HEK293 (cell line): Measurements from ENCODE around the gene USP3.
A peak's percentile ranks its signal among the peaks of the same experiment; 100 is the strongest.
"Not testable (repeated sequence)": the region's sequence is repeated elsewhere in the genome, so short reads cannot be mapped to it uniquely, and the experiment has no call there.

Experiments
- CTCF ChIA-PET: fragments of 350-600 bp; formaldehyde crosslinking; extraction: SDS; loops from one replicate; lab custom pipeline; 2021; ENCODE audit warnings: antibody characterized with exemption; lab: Yijun Ruan, JAX
- POLR2A ChIA-PET: fragments of 300-600 bp; formaldehyde crosslinking; extraction: SDS; loops from one replicate; lab custom pipeline; 2020; ENCODE audit warnings: antibody characterized with exemption, inconsistent platforms; lab: Yijun Ruan, JAX
- H3K27ac ChIP-seq: fragments of 200-500 bp; sonication (Bioruptor generic); 2 replicates; pipeline ENCODE4 v1.5.1; 2014; ENCODE audit warnings: low read depth, low read length, control low read depth, inconsistent platforms; ENCODE audit errors: extremely low read depth
- H3K36me3 ChIP-seq, 2 experiments: fragments of 200-500 bp in 1 of 2; sonication (Bioruptor generic) in 1 of 2; 1 replicate in 1 of 2; 2 replicates in 1 of 2; pipeline ENCODE4 v1.5.1; 2014 to 2017; ENCODE audit warnings: inconsistent platforms in 2 of 2, low read length in 2 of 2; ENCODE audit not compliant: control insufficient read depth in 2 of 2, insufficient read depth in 1 of 2
- H3K4me1 ChIP-seq: fragments of 200-500 bp; sonication (Bioruptor generic); 2 replicates; pipeline ENCODE4 v1.5.1; 2014; ENCODE audit warnings: mild to moderate bottlenecking, low read length, inconsistent platforms; ENCODE audit not compliant: control insufficient read depth, insufficient read depth
- H3K4me3 ChIP-seq: 2 replicates; pipeline ENCODE4 v1.5.1; 2011; ENCODE audit warnings: low read depth, mild to moderate bottlenecking, control low read depth, low read length, moderate library complexity
- H3K9me3 ChIP-seq: fragments of 200-500 bp; sonication (Bioruptor generic); 2 replicates; pipeline ENCODE4 v1.5.1; 2014; ENCODE audit warnings: low read depth, low read length, inconsistent platforms; ENCODE audit not compliant: control insufficient read depth, insufficient read depth
- EGR2 ChIP-seq: fragments of 450-650 bp; formaldehyde crosslinking; IDR thresholded peaks from 2 replicates; pipeline ENCODE4 v1.5.1; 2016; ENCODE audit warnings: low read depth, missing biosample characterization, missing genetic modification characterization
- HOXA7 ChIP-seq: sonication (generic); formaldehyde crosslinking; IDR thresholded peaks from 2 replicates; pipeline ENCODE4 v1.8.1; 2022; ENCODE audit warnings: missing genetic modification reagents, borderline replicate concordance
- PRDM4 ChIP-seq: fragments of 450-650 bp; formaldehyde crosslinking; IDR thresholded peaks from 2 replicates; pipeline ENCODE4 v1.5.1; 2017; ENCODE audit warnings: missing biosample characterization, missing genetic modification characterization
- ZBTB17 ChIP-seq: fragments of 450-650 bp; formaldehyde crosslinking; IDR thresholded peaks from 2 replicates; pipeline ENCODE4 v1.5.1; 2016; ENCODE audit warnings: missing biosample characterization, missing genetic modification characterization
- ZBTB26 ChIP-seq: fragments of 450-650 bp; formaldehyde crosslinking; optimal IDR thresholded peaks from 2 replicates; pipeline ENCODE3; 2016; ENCODE audit warnings: missing biosample characterization, mild to moderate bottlenecking, missing genetic modification characterization
- ZNF121 ChIP-seq: fragments of 450-650 bp; formaldehyde crosslinking; IDR thresholded peaks from 2 replicates; pipeline ENCODE4 v1.5.1; 2016; ENCODE audit warnings: missing biosample characterization, missing genetic modification characterization
- ZNF280C ChIP-seq: fragments of 450-650 bp; formaldehyde crosslinking; IDR thresholded peaks from 2 replicates; pipeline ENCODE4 v1.5.1; 2016; ENCODE audit warnings: missing biosample characterization, missing genetic modification characterization
- ZNF37A ChIP-seq: fragments of 450-650 bp; IDR thresholded peaks from 2 replicates; pipeline ENCODE4 v1.5.1; 2018; ENCODE audit warnings: missing biosample characterization, missing genetic modification characterization
- ZNF660 ChIP-seq: fragments of 450-650 bp; IDR thresholded peaks from 2 replicates; pipeline ENCODE4 v1.5.1; 2018; ENCODE audit warnings: missing biosample characterization, mild to moderate bottlenecking, missing genetic modification characterization
- ZNF664 ChIP-seq: fragments of 450-650 bp; formaldehyde crosslinking; IDR thresholded peaks from 2 replicates; pipeline ENCODE4 v1.5.1; 2016; ENCODE audit warnings: missing biosample characterization, missing genetic modification characterization
- ZNF747 ChIP-seq: fragments of 450-650 bp; formaldehyde crosslinking; IDR thresholded peaks from 2 replicates; pipeline ENCODE4 v1.5.1; 2016; ENCODE audit warnings: missing biosample characterization, missing genetic modification characterization
- ZSCAN30 ChIP-seq: fragments of 450-650 bp; IDR thresholded peaks from 2 replicates; pipeline ENCODE4 v1.5.1; 2018; ENCODE audit warnings: missing biosample characterization, mild to moderate bottlenecking, missing genetic modification characterization, moderate library complexity

Gene USP3

GRCh38 chr15:63487076-63487757 lies 17.2 kb upstream of the USP3 start (continued):
- TF ChIP-seq ZNF280C (tag by site-specific recombination), result no peak
- TF ChIP-seq ZNF660 (tag by site-specific recombination), result 0 out of 2 replicates have a peak, but pooled peaks have one; percentile 22
- TF ChIP-seq ZSCAN30 (tag by site-specific recombination), result no peak
- TF ChIP-seq ZNF121 (tag by site-specific recombination), result peak; percentile 30; the same call in 1 of the 2 replicates
- TF ChIP-seq ZBTB17, result peak; percentile 82
- no peak for TF ChIP-seq EGR2 (tag by site-specific recombination)

GRCh38 chr15:63487758-63488397 lies 16.5 kb upstream of the USP3 start:
- not testable (repeated sequence) for H3K9me3 ChIP-seq, H3K36me3 ChIP-seq, H3K4me3 ChIP-seq, H3K27ac ChIP-seq, H3K4me1 ChIP-seq
- TF ChIP-seq ZNF664 (tag by site-specific recombination), result peak; percentile 88; the same call in 1 of the 2 replicates
- ChIA-PET CTCF (interaction anchor here (0.5 to 2.2 kb wide), 20 partner anchors 8 to 580 kb away, joined by 3 to 19 read pairs (median 4); partner anchors contain the start of gene FBXL22), POLR2A (interaction anchor here (0.9 kb wide), 1 partner anchor 9 kb away, joined by 4 read pairs; no protein-coding TSS in a partner anchor)

GRCh38 chr15:63488398-63488960 lies 15.9 kb upstream of the USP3 start:
- POLR2A ChIA-PET, result no interaction called here
- Histone ChIP-seq H3K27ac (no peak overlapping the region), H3K9me3 (no peaks in the 10 kb centered on the region), H3K4me1 (peaks cover 11% of the 10 kb centered on the region), H3K4me3 (no peak overlapping the region), H3K36me3 (no peaks in the 10 kb centered on the region)
- TF ChIP-seq ZNF747 (tag by site-specific recombination) (no peak), ZNF37A (tag by site-specific recombination) (no peak), PRDM4 (peak; percentile 79), ZBTB26 (no peak)
- CTCF ChIA-PET, result interaction anchor here (1.3 to 2.2 kb wide), 4 partner anchors 8 to 26 kb away, joined by 5 to 19 read pairs (median 12); no protein-coding TSS in a partner anchor

- CTCF ChIA-PET, result interaction anchor here (1.2 kb wide), 1 partner anchor 22 kb away, joined by 3 read pairs; no protein-coding TSS in a partner anchor
- H3K27ac ChIP-seq, result no peak overlapping the region
- no peaks in the 10 kb centered on the region for H3K9me3 ChIP-seq
- no peak for TF ChIP-seq HOXA7 (CRISPR knock-in tag)
- TF ChIP-seq ZNF121 (tag by site-specific recombination), result peak; percentile 78
- H3K36me3 ChIP-seq, result no peaks in the 10 kb centered on the region
- POLR2A ChIA-PET, result no interaction called here
- H3K4me1 ChIP-seq, result peaks cover 11% of the 10 kb centered on the region
- H3K4me3 ChIP-seq, result no peak overlapping the region
Measured at GRCh38 chr15:63489352-63489751, 15.0 kb upstream of the USP3 start.
